GM18498 (cell line): Measurements from ENCODE around the gene SEPTIN3.

Source experiments
- ATAC-seq: cut with Tn5 transposase; IDR thresholded peaks from one replicate; pipeline ENCODE4 v1.9.1; 2021; ENCODE audit warnings: mild to moderate bottlenecking, moderate library complexity; ENCODE audit not compliant: unreplicated experiment

SEPTIN3 gene

GRCh38 chr22:41975299-41976069 lies 6.2 kb downstream of the SEPTIN3 start:
- ATAC-seq: no peak

- ATAC-seq: no peak
These were observed 7.0 kb downstream of the SEPTIN3 start for GRCh38 chr22:41976070-41976901.

GRCh38 chr22:41976961-41977566 lies 7.8 kb downstream of the SEPTIN3 start:
- ATAC-seq: no peak

GRCh38 chr22:41978732-41979131 lies 9.5 kb downstream of the SEPTIN3 start:
- ATAC-seq: no peak

GRCh38 chr22:41979423-41980250 lies 10.4 kb downstream of the SEPTIN3 start:
- no peak for ATAC-seq

GRCh38 chr22:41982865-41983264 lies 13.6 kb downstream of the SEPTIN3 start:
- no peak for ATAC-seq

- ATAC-seq: no peak
These were observed 14.5 kb downstream of the SEPTIN3 start for GRCh38 chr22:41983513-41984405.

- ATAC-seq: no peak
These were observed 18.0 kb downstream of the SEPTIN3 start for GRCh38 chr22:41987276-41987675.

- no peak for ATAC-seq
These were observed 20.0 kb downstream of the SEPTIN3 start for GRCh38 chr22:41989246-41989645.

GRCh38 chr22:41991111-41991510 lies 21.9 kb downstream of the SEPTIN3 start:
- no peak for ATAC-seq

- ATAC-seq: no peak
These were observed 23.3 kb downstream of the SEPTIN3 start for GRCh38 chr22:41992496-41992895.

GRCh38 chr22:41995211-41995610 lies 26.0 kb downstream of the SEPTIN3 start:
- no peak for ATAC-seq

GRCh38 chr22:41996826-41997225 lies 27.6 kb downstream of the SEPTIN3 start:
- no peak for ATAC-seq

- ATAC-seq: peak; percentile 90
These were observed 29.4 kb downstream of the SEPTIN3 start, which contains the start of gene WBP2NL for GRCh38 chr22:41998361-41999261. Gene WBP2NL, plus strand, starts transcription at chr22:41998788. Its CDS starts 31 bp downstream, at chr22:41998819.

- ATAC-seq: no peak
These were observed 31.2 kb downstream of the SEPTIN3 start for GRCh38 chr22:42000466-42000865.

- no peak for ATAC-seq
These were observed 31.9 kb downstream of the SEPTIN3 start for GRCh38 chr22:42001121-42001520.

GRCh38 chr22:42001706-42002105 lies 32.5 kb downstream of the SEPTIN3 start:
- no peak for ATAC-seq

- no peak for ATAC-seq
These were observed 38.7 kb downstream of the SEPTIN3 start for GRCh38 chr22:42007922-42008321.

- no peak for ATAC-seq
These were observed 41.5 kb downstream of the SEPTIN3 start for GRCh38 chr22:42010778-42011177.
